ENCODE measurements around the gene ANKIB1. TPM values are rescaled to one million over a fixed set of nuclear protein-coding genes. Genes with fewer than 3 reads are reported as not detected.
"Not testable (repeated sequence)": the region's sequence is repeated elsewhere in the genome, so short reads cannot be mapped to it uniquely, and the experiment has no call there.

The ANKIB1 gene
- total RNA-seq, 1 donor from 2014 or later, result 41.9 TPM

- Mint-ChIP-seq H3K9me3 (no peaks in the 10 kb centered on the region), H3K4me3 (no peak overlapping the region), H3K36me3 (ENCODE audit: low read depth) (peaks cover 5% of the 10 kb centered on the region), H3K27ac (ENCODE audit: unreplicated experiment) (no peak overlapping the region), H3K4me1 (no peaks in the 10 kb centered on the region), H3K27me3 (ENCODE audit: low read depth) (no peaks in the 10 kb centered on the region)
- DNase-seq (ENCODE audit: low read depth, low spot score), result no peak
- TF ChIP-seq CTCF (conservative IDR thresholded peaks at IDR 0.05), result no peak
Measured at GRCh38 chr7:92402920-92403759, 157.4 kb downstream of the ANKIB1 start.

- no peak for DNase-seq (ENCODE audit: low read depth, low spot score)
- no peaks in the 10 kb centered on the region for H3K4me1 Mint-ChIP-seq
Measured at GRCh38 chr7:92403760-92404074, 157.9 kb downstream of the ANKIB1 start.

GRCh38 chr7:92404170-92404614 lies 158.4 kb downstream of the ANKIB1 start:
- no peak for DNase-seq (ENCODE audit: low read depth, low spot score)
- H3K36me3 Mint-ChIP-seq (ENCODE audit: low read depth), result peaks cover 5% of the 10 kb centered on the region
- H3K27ac Mint-ChIP-seq (ENCODE audit: unreplicated experiment), result no peak overlapping the region

More at GRCh38 chr7:92403760-92404074, 157.9 kb downstream of the ANKIB1 start:
- H3K27me3 Mint-ChIP-seq (ENCODE audit: low read depth), result no peaks in the 10 kb centered on the region
- peaks cover 5% of the 10 kb centered on the region for H3K36me3 Mint-ChIP-seq (ENCODE audit: low read depth)
- no peak overlapping the region for H3K4me3 Mint-ChIP-seq
- TF ChIP-seq CTCF (conservative IDR thresholded peaks at IDR 0.05), result no peak
- no peaks in the 10 kb centered on the region for H3K9me3 Mint-ChIP-seq
- H3K27ac Mint-ChIP-seq (ENCODE audit: unreplicated experiment), result no peak overlapping the region

GRCh38 chr7:92409357-92409756 lies 163.6 kb downstream of the ANKIB1 start:
- TF ChIP-seq CTCF (conservative IDR thresholded peaks at IDR 0.05), result no peak
- H3K27me3 Mint-ChIP-seq (ENCODE audit: low read depth), result peaks cover 4% of the 10 kb centered on the region
- no peak overlapping the region for H3K4me3 Mint-ChIP-seq
- no peaks in the 10 kb centered on the region for H3K4me1 Mint-ChIP-seq
- no peak overlapping the region for H3K27ac Mint-ChIP-seq (ENCODE audit: unreplicated experiment)
- H3K36me3 Mint-ChIP-seq (ENCODE audit: low read depth), result no peaks in the 10 kb centered on the region
- peaks cover 6% of the 10 kb centered on the region for H3K9me3 Mint-ChIP-seq
- DNase-seq (ENCODE audit: low read depth, low spot score), result no peak

More at GRCh38 chr7:92404170-92404614, 158.4 kb downstream of the ANKIB1 start:
- Mint-ChIP-seq H3K4me3 (no peak overlapping the region), H3K4me1 (no peaks in the 10 kb centered on the region), H3K27me3 (ENCODE audit: low read depth) (no peaks in the 10 kb centered on the region), H3K9me3 (no peaks in the 10 kb centered on the region)
- no peak for TF ChIP-seq CTCF (conservative IDR thresholded peaks at IDR 0.05)

- H3K27ac Mint-ChIP-seq (ENCODE audit: unreplicated experiment); H3K27me3 Mint-ChIP-seq (ENCODE audit: low read depth); H3K4me1 Mint-ChIP-seq; H3K9me3 Mint-ChIP-seq; DNase-seq (ENCODE audit: low read depth, low spot score); H3K4me3 Mint-ChIP-seq; H3K36me3 Mint-ChIP-seq (ENCODE audit: low read depth): not testable (repeated sequence)
Measured at GRCh38 chr7:92410162-92410561, 164.4 kb downstream of the ANKIB1 start.

- H3K27me3 Mint-ChIP-seq (ENCODE audit: low read depth), result peaks cover 4% of the 10 kb centered on the region
- H3K27ac Mint-ChIP-seq (ENCODE audit: unreplicated experiment), result no peak overlapping the region
- no peaks in the 10 kb centered on the region for H3K4me1 Mint-ChIP-seq
- no peaks in the 10 kb centered on the region for H3K36me3 Mint-ChIP-seq (ENCODE audit: low read depth)
- no peak for DNase-seq (ENCODE audit: low read depth, low spot score)
- TF ChIP-seq CTCF (conservative IDR thresholded peaks at IDR 0.05), result no peak
- no peak overlapping the region for H3K4me3 Mint-ChIP-seq
- H3K9me3 Mint-ChIP-seq, result peaks cover 6% of the 10 kb centered on the region
Measured at GRCh38 chr7:92412745-92413144, 167.0 kb downstream of the ANKIB1 start.
